Tibial nerve (tissue), 4 donors: ENCODE measurements around the gene EOGT. TPM values are rescaled to one million over a fixed set of nuclear protein-coding genes. Genes with fewer than 3 reads are reported as not detected.

Source experiments
- DNase-seq, 2 donors: peaks; one replicate each; pipeline ENCODE4 v3.0.0-alpha.2; 2019; ENCODE audit warnings: low spot score in 2 of 2
- H3K27ac ChIP-seq, 4 donors: fragments of 200-600 bp; sonication (generic) in 3 of 4; one replicate each; pipeline ENCODE4 v1.5.1; 2017 to 2019; ENCODE audit warnings: mild to moderate bottlenecking in 1 of 4
- H3K27me3 ChIP-seq, 2 donors: fragments of 200-600 bp; sonication (generic) in 1 of 2; one replicate each; pipeline versions ENCODE4 v1.5.1 to v1.6.0; 2017 to 2019
- H3K36me3 ChIP-seq, 3 donors: fragments of 200-600 bp; sonication (generic); one replicate each; pipeline ENCODE4 v1.5.1; 2018 to 2019
- H3K4me1 ChIP-seq, 4 donors: fragments of 200-600 bp; sonication (generic) in 3 of 4; one replicate each; pipeline ENCODE4 v1.5.1; 2017 to 2019
- H3K4me3 ChIP-seq, 4 donors: fragments of 200-600 bp; sonication (generic) in 3 of 4; one replicate each; pipeline ENCODE4 v1.5.1; 2017 to 2019; ENCODE audit warnings: mild to moderate bottlenecking in 1 of 4, moderate library complexity in 1 of 4
- H3K9me3 ChIP-seq, 4 donors: fragments of 200-600 bp; sonication (generic) in 3 of 4; one replicate each; pipeline ENCODE4 v1.5.1; 2017 to 2019
- CTCF ChIP-seq, 5 experiments: fragments of 200-600 bp in 3 of 5; fragments of 450-650 bp in 2 of 5; sonication (generic) in 3 of 5; IDR thresholded peaks; one replicate each; pipeline ENCODE4 v1.5.1; 2016 to 2019; ENCODE audit warnings: antibody characterized with exemption in 5 of 5, mild to moderate bottlenecking in 3 of 5, moderate library complexity in 2 of 5
- EP300 ChIP-seq, 2 donors: sonication (generic); formaldehyde crosslinking; IDR thresholded peaks; one replicate each; pipeline ENCODE4 v1.6.1; 2017; ENCODE audit warnings: antibody characterized with exemption in 2 of 2, mild to moderate bottlenecking in 1 of 2
- POLR2A ChIP-seq, 2 donors: fragments of 450-650 bp; IDR thresholded peaks; one replicate each; pipeline ENCODE4 v1.6.1; 2017; ENCODE audit warnings: antibody characterized with exemption in 2 of 2, mild to moderate bottlenecking in 2 of 2, moderate library complexity in 2 of 2
- WGBS, 2 donors: methylation state at CpG; one replicate each; pipeline ENCODE4 v1.1.5; 2018; 5-methylcytosine and 5-hydroxymethylcytosine counted together
- total RNA-seq, 4 donors: library from RNA; depleted of rRNA; stranded (reverse); fragments of >200 nt; gene quantifications; one replicate each; pipeline ENCODE4 v1.1.0, GENCODE V29; 2016

The EOGT gene
- total RNA-seq, 4 donors from 2014 or later: 27.2 to 55.9 (median 37.1) TPM

DNA sequence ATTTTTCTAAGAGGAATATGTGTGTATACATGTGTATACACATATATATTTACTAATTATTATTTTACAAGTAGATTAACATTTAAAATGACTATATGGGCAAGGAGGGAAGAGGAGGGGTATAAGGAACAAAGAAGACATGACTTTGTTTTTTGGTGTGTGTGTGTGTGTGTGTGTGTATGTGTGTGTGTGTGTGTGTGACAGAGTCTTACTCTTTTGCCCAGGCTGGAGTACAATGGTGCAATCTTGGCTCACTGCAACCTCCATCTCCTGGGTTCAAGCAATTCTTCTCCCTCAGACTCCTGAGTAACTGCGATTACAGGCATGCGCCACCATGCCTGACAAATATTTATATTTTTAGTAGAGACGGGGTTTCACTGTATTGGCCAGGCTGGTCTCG lies 2.6 kb upstream of the EOGT start:
- Histone ChIP-seq H3K27me3 (no peaks in the 10 kb centered on the region), H3K27ac (no peak overlapping the region), H3K36me3 (peaks cover 0 to 21% (median 0%) of the 10 kb centered on the region in 3 donors), H3K4me3 (no peak overlapping the region), H3K4me1 (peaks cover 0 to 25% (median 4%) of the 10 kb centered on the region in 4 donors), H3K9me3 (no peaks in the 10 kb centered on the region)
- DNase-seq: no peak
- 94% methylated on average over 4 of the region's 4 CpGs for WGBS, 2 donors
- TF ChIP-seq POLR2A (IDR thresholded peaks at IDR 0.05) (no peak), CTCF (IDR thresholded peaks at IDR 0.05) (no peak), EP300 (IDR thresholded peaks at IDR 0.05) (no peak)

- Histone ChIP-seq H3K4me1 (peaks cover 0 to 36% (median 4%) of the 10 kb centered on the region in 4 donors), H3K4me3 (peak overlapping the region; percentile 58 to 94 (median 78)), H3K27me3 (no peaks in the 10 kb centered on the region), H3K36me3 (peaks cover 0 to 14% (median 0%) of the 10 kb centered on the region in 3 donors), H3K27ac (peak overlapping the region; percentile 89 to 98 (median 90)), H3K9me3 (no peaks in the 10 kb centered on the region)
- no peak for DNase-seq
- 17 to 18% methylated on average over 11 of the region's 11 CpGs for WGBS, 2 donors
- no peak for TF ChIP-seq EP300 (IDR thresholded peaks at IDR 0.05)
- TF ChIP-seq CTCF (IDR thresholded peaks at IDR 0.05): no peak
- TF ChIP-seq POLR2A (IDR thresholded peaks at IDR 0.05): no peak
Observed at GRCh38 chr3:69014022-69014580, 617 bp upstream of the EOGT start.

DNA sequence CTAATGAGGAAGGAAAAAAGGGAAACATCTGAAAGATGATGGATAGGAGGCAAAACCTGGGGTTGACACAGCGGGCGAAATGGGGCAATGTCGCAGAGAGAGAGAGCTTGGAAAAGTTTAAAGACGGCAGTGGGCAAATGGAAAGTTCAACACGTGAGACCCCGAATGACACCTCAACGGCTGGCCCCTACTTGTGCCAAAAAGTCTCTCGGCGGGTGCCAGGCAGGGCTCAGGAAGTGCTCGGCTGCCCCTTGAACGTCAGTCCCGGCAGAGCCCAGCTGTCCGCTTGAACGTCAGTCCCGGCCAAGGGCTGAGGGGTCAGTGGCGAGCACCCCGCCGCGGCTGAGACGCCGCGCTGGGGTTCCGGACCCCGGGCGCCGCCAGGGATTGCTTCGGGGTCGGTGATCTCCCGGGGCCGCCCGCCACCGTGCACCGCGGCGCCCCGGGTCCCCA lies 658 bp downstream of the EOGT start:
- Histone ChIP-seq H3K4me1 (peaks cover 0 to 40% (median 4%) of the 10 kb centered on the region in 4 donors), H3K4me3 (peak overlapping the region; percentile 58 to 94 (median 78)), H3K36me3 (peaks cover 0 to 19% (median 0%) of the 10 kb centered on the region in 3 donors), H3K27ac (peak overlapping the region; percentile 89 to 98 (median 90)), H3K9me3 (no peaks in the 10 kb centered on the region), H3K27me3 (no peaks in the 10 kb centered on the region)
- peak in 1 of 2 donors; percentile 15 for TF ChIP-seq EP300 (IDR thresholded peaks at IDR 0.05)
- TF ChIP-seq CTCF (IDR thresholded peaks at IDR 0.05): no peak
- peak in 1 of 2 donors; percentile 14 for DNase-seq
- WGBS, 2 donors: 7 to 8% methylated on average over 30 to 31 of the region's 36 CpGs

- peak overlapping the region; percentile 89 to 98 (median 90) for H3K27ac ChIP-seq
- H3K27me3 ChIP-seq: no peaks in the 10 kb centered on the region
- peak overlapping the region; percentile 58 to 94 (median 78) for H3K4me3 ChIP-seq
- H3K4me1 ChIP-seq: peaks cover 0 to 40% (median 4%) of the 10 kb centered on the region in 4 donors
- peaks cover 0 to 24% (median 0%) of the 10 kb centered on the region in 3 donors for H3K36me3 ChIP-seq
- DNase-seq: no peak
- H3K9me3 ChIP-seq: no peaks in the 10 kb centered on the region
- TF ChIP-seq POLR2A (IDR thresholded peaks at IDR 0.05): no peak
- no peak for TF ChIP-seq CTCF (IDR thresholded peaks at IDR 0.05)
- TF ChIP-seq EP300 (IDR thresholded peaks at IDR 0.05): no peak
- 69 to 70% methylated on average over 21 to 22 of the region's 22 CpGs for WGBS, 2 donors
Observed at GRCh38 chr3:69012100-69012799, 1.2 kb downstream of the EOGT start.
